HepG2 (cell line): ENCODE data around the gene RYR2. TPM values are rescaled to one million over a fixed set of nuclear protein-coding genes. Genes with fewer than 3 reads are reported as not detected.

Experiments used
- GZF1 ChIP-seq: sonication (generic); formaldehyde crosslinking; IDR thresholded peaks from 2 replicates; pipeline ENCODE4 v1.5.1; 2020; ENCODE audit warnings: mild to moderate bottlenecking, missing genetic modification reagents
- HOXA3 ChIP-seq: sonication (generic); formaldehyde crosslinking; IDR thresholded peaks from 2 replicates; pipeline ENCODE4 v1.5.0; 2020; ENCODE audit warnings: missing genetic modification reagents
- JUND ChIP-seq: sonication (generic); formaldehyde crosslinking; IDR thresholded peaks from 2 replicates; pipeline ENCODE4 v1.8.0; 2022; ENCODE audit warnings: mild to moderate bottlenecking, missing genetic modification reagents
- MEF2D ChIP-seq: sonication (generic); formaldehyde crosslinking; IDR thresholded peaks from 2 replicates; pipeline ENCODE4 v1.5.1; 2020; ENCODE audit warnings: mild to moderate bottlenecking, missing genetic modification reagents
- MYNN ChIP-seq: sonication (generic); formaldehyde crosslinking; IDR thresholded peaks from 2 replicates; pipeline ENCODE4 v1.4.0; 2020; ENCODE audit warnings: mild to moderate bottlenecking, low read depth, missing genetic modification reagents
- NPAS2 ChIP-seq: sonication (generic); formaldehyde crosslinking; IDR thresholded peaks from 2 replicates; pipeline ENCODE4 v1.8.0; 2022; ENCODE audit warnings: mild to moderate bottlenecking, missing genetic modification reagents, borderline replicate concordance
- PHF5A ChIP-seq: IDR thresholded peaks from one replicate; pipeline ENCODE4 v1.6.1; 2018; ENCODE audit warnings: low read depth, missing genetic modification reagents; ENCODE audit not compliant: unreplicated experiment
- SIN3B ChIP-seq: fragments of 150-350 bp; IDR thresholded peaks from 2 replicates; pipeline ENCODE4 v1.6.1; 2014; ENCODE audit warnings: low read length
- SIX4 ChIP-seq: sonication (generic); formaldehyde crosslinking; IDR thresholded peaks from 2 replicates; pipeline ENCODE4 v1.4.0; 2020; ENCODE audit warnings: missing genetic modification reagents
- SP140L ChIP-seq: sonication (generic); formaldehyde crosslinking; IDR thresholded peaks from 2 replicates; pipeline ENCODE4 v1.4.0; 2020; ENCODE audit warnings: missing genetic modification reagents, borderline replicate concordance
- SRF ChIP-seq: IDR thresholded peaks from 2 replicates; pipeline ENCODE4 v1.6.1; 2011; ENCODE audit warnings: mild to moderate bottlenecking, low read depth, low read length, moderate library complexity
- ZMYM2 ChIP-seq: sonication (generic); formaldehyde crosslinking; IDR thresholded peaks from 2 replicates; pipeline ENCODE4 v1.8.0; 2022; ENCODE audit warnings: mild to moderate bottlenecking, missing genetic modification reagents
- ZNF34 ChIP-seq: sonication (generic); formaldehyde crosslinking; IDR thresholded peaks from 2 replicates; pipeline ENCODE4 v1.4.0; 2020; ENCODE audit warnings: mild to moderate bottlenecking, missing genetic modification reagents, borderline replicate concordance
- ZNF567 ChIP-seq: sonication (generic); formaldehyde crosslinking; IDR thresholded peaks from 2 replicates; pipeline ENCODE4 v1.8.1; 2023; ENCODE audit warnings: mild to moderate bottlenecking, missing genetic modification reagents, borderline replicate concordance
- ZNF713 ChIP-seq: sonication (generic); formaldehyde crosslinking; IDR thresholded peaks from 2 replicates; pipeline ENCODE4 v1.4.0; 2020; ENCODE audit warnings: mild to moderate bottlenecking, missing genetic modification reagents
- polyA plus RNA-seq, 8 experiments: library from polyadenylated mRNA; depleted of rRNA in 3 of 8; stranded (reverse) in 7 of 8; unstranded in 1 of 8; fragments of >200 nt; fragmentation: Illumina TruSeq in 4 of 8; extraction: Trizol in 4 of 8; gene quantifications; 2 replicates each; pipeline versions ENCODE4 v1.2.1 to v1.2.3, GENCODE V29; 2011 to 2016; ENCODE audit warnings: low read depth in 4 of 8, missing spikeins in 1 of 8, mixed read lengths in 1 of 8; ENCODE audit not compliant: insufficient read depth in 1 of 8
- total RNA-seq, 5 experiments: library from RNA; depleted of rRNA; stranded (reverse); fragments of >200 nt; fragmentation: Illumina TruSeq; extraction: Trizol; gene quantifications; 2 replicates each; pipeline ENCODE4 v1.2.3, GENCODE V29; 2016; ENCODE audit warnings: low read depth in 1 of 5
- TF ChIP-seq, protein P1 (sequence below): sonication (generic); formaldehyde crosslinking; IDR thresholded peaks from 2 replicates; pipeline ENCODE4 v1.5.1; 2020; ENCODE audit warnings: missing genetic modification reagents, mild to moderate bottlenecking, borderline replicate concordance
- TF ChIP-seq, protein P2 (sequence below): sonication (generic); formaldehyde crosslinking; IDR thresholded peaks from 2 replicates; pipeline ENCODE4 v1.4.0; 2020; ENCODE audit warnings: missing genetic modification reagents
- TF ChIP-seq, protein P3 (sequence below): sonication (generic); formaldehyde crosslinking; IDR thresholded peaks from 2 replicates; pipeline ENCODE4 v1.4.0; 2020; ENCODE audit warnings: missing genetic modification reagents, mild to moderate bottlenecking, borderline replicate concordance
- TF ChIP-seq, protein P4 (sequence below): sonication (generic); formaldehyde crosslinking; IDR thresholded peaks from 2 replicates; pipeline ENCODE4 v1.4.0; 2020; ENCODE audit warnings: missing genetic modification reagents

The RYR2 gene
- total and polyA plus RNA-seq, 2 of the 13 experiments (the other 11 are each of a cell fraction or from before 2014, with no cell fraction given): not detected

DNA sequence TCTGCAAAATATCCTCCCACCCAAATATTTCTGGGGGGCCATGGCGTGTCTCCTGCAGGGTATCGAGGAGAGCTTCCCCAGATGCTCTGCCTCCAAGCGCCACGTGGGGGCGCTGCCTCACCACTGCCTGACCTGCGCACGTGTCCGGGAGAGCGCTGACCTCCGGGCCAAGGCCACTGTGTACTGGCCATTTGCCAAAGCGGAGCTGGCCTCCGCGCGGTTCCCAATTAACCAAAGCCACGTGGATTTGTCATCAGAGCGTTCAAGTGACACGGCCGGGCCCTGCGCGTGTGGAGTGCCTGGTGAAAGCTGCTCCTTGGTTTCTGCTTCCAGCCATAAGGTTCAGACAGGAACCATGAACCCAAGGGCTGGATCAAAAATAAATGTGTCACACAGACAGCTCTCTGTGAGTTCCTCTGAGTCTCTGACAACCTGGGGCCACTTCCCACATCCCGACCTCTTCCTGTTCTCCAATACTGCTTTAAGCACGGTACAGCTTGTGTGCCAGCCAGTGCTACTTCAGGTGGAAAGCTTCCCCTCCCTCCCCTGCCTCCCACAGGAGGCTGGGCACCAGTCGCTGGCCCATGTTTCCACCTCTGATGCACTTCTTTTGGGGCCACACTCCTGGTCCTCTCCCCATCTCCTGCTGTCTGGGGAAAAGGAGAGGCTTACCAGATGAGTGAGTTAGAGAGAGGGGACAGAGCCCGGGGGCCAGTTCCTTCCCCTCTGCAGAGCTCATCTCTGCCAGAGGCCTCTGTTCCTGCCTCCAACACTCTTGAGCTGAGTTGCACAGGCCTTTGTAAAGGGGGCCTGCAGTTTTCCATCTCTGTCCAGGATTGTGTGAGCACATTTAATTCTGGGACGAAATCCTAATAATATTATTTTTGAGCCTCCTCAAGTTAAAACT lies 822.6 kb downstream of the RYR2 start (continued):
- TF ChIP-seq ZNF713 (no peak), ZNF567 (CRISPR knock-in tag) (no peak), HOXA3 (peak; percentile 71), SRF (no peak), SP140L (CRISPR knock-in tag) (peak; percentile 77; the same call in 1 of the 2 replicates), JUND (0 out of 2 replicates have a peak, but pooled peaks have one; percentile 16), SIX4 (CRISPR knock-in tag) (no peak), PHF5A (CRISPR knock-in tag) (no peak), GZF1 (no peak), MEF2D (CRISPR knock-in tag) (peak; percentile 76), MYNN (CRISPR knock-in tag) (no peak), ZMYM2 (no peak), NPAS2 (0 out of 2 replicates have a peak, but pooled peaks have one; percentile 82), ZNF34 (CRISPR knock-in tag) (0 out of 2 replicates have a peak, but pooled peaks have one; percentile 46), SIN3B (no peak)
- TF ChIP-seq, protein P1, sequence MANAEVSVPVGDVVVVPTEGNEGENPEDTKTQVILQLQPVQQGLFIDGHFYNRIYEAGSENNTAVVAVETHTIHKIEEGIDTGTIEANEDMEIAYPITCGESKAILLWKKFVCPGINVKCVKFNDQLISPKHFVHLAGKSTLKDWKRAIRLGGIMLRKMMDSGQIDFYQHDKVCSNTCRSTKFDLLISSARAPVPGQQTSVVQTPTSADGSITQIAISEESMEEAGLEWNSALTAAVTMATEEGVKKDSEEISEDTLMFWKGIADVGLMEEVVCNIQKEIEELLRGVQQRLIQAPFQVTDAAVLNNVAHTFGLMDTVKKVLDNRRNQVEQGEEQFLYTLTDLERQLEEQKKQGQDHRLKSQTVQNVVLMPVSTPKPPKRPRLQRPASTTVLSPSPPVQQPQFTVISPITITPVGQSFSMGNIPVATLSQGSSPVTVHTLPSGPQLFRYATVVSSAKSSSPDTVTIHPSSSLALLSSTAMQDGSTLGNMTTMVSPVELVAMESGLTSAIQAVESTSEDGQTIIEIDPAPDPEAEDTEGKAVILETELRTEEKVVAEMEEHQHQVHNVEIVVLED (CRISPR knock-in tag): peak; percentile 21; the same call in 1 of the 2 replicates
- TF ChIP-seq, protein P2, sequence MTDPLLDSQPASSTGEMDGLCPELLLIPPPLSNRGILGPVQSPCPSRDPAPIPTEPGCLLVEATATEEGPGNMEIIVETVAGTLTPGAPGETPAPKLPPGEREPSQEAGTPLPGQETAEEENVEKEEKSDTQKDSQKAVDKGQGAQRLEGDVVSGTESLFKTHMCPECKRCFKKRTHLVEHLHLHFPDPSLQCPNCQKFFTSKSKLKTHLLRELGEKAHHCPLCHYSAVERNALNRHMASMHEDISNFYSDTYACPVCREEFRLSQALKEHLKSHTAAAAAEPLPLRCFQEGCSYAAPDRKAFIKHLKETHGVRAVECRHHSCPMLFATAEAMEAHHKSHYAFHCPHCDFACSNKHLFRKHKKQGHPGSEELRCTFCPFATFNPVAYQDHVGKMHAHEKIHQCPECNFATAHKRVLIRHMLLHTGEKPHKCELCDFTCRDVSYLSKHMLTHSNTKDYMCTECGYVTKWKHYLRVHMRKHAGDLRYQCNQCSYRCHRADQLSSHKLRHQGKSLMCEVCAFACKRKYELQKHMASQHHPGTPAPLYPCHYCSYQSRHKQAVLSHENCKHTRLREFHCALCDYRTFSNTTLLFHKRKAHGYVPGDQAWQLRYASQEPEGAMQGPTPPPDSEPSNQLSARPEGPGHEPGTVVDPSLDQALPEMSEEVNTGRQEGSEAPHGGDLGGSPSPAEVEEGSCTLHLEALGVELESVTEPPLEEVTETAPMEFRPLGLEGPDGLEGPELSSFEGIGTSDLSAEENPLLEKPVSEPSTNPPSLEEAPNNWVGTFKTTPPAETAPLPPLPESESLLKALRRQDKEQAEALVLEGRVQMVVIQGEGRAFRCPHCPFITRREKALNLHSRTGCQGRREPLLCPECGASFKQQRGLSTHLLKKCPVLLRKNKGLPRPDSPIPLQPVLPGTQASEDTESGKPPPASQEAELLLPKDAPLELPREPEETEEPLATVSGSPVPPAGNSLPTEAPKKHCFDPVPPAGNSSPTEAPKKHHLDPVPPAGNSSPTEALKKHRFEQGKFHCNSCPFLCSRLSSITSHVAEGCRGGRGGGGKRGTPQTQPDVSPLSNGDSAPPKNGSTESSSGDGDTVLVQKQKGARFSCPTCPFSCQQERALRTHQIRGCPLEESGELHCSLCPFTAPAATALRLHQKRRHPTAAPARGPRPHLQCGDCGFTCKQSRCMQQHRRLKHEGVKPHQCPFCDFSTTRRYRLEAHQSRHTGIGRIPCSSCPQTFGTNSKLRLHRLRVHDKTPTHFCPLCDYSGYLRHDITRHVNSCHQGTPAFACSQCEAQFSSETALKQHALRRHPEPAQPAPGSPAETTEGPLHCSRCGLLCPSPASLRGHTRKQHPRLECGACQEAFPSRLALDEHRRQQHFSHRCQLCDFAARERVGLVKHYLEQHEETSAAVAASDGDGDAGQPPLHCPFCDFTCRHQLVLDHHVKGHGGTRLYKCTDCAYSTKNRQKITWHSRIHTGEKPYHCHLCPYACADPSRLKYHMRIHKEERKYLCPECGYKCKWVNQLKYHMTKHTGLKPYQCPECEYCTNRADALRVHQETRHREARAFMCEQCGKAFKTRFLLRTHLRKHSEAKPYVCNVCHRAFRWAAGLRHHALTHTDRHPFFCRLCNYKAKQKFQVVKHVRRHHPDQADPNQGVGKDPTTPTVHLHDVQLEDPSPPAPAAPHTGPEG (CRISPR knock-in tag): no peak
- TF ChIP-seq, protein P3, sequence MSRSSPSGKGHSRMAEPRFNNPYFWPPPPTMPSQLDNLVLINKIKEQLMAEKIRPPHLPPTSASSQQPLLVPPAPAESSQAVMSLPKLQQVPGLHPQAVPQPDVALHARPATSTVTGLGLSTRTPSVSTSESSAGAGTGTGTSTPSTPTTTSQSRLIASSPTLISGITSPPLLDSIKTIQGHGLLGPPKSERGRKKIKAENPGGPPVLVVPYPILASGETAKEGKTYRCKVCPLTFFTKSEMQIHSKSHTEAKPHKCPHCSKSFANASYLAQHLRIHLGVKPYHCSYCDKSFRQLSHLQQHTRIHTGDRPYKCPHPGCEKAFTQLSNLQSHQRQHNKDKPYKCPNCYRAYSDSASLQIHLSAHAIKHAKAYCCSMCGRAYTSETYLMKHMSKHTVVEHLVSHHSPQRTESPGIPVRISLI (CRISPR knock-in tag): no peak
- TF ChIP-seq, protein P4, sequence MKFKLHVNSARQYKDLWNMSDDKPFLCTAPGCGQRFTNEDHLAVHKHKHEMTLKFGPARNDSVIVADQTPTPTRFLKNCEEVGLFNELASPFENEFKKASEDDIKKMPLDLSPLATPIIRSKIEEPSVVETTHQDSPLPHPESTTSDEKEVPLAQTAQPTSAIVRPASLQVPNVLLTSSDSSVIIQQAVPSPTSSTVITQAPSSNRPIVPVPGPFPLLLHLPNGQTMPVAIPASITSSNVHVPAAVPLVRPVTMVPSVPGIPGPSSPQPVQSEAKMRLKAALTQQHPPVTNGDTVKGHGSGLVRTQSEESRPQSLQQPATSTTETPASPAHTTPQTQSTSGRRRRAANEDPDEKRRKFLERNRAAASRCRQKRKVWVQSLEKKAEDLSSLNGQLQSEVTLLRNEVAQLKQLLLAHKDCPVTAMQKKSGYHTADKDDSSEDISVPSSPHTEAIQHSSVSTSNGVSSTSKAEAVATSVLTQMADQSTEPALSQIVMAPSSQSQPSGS (CRISPR knock-in tag): 0 out of 2 replicates have a peak, but pooled peaks have one; percentile 30
